Fibroblast of lung (primary cell): Measurements from ENCODE around the gene GJD3. TPM values are rescaled to one million over a fixed set of nuclear protein-coding genes. Genes with fewer than 3 reads are reported as not detected.

Experiments
- DNase-seq, 2 donors: peaks; one replicate each; pipeline versions ENCODE4 v3.0.0 to v3.0.0-alpha.2; 2010; ENCODE audit warnings: low read depth in 2 of 2
- H2AFZ ChIP-seq: 2 replicates; pipeline ENCODE4 v1.5.1; 2012; ENCODE audit warnings: low read length, control low read depth, inconsistent platforms
- H3K27ac ChIP-seq: 2 replicates; pipeline ENCODE4 v1.5.1; 2011; ENCODE audit warnings: low read length, control low read depth; ENCODE audit not compliant: insufficient read depth
- H3K27me3 ChIP-seq: 2 replicates; pipeline ENCODE4 v1.5.1; 2011; ENCODE audit warnings: mild to moderate bottlenecking, low read length; ENCODE audit not compliant: control insufficient read depth, insufficient read depth
- H3K36me3 ChIP-seq: 2 replicates; pipeline ENCODE4 v1.5.1; 2011; ENCODE audit warnings: low read length; ENCODE audit not compliant: control insufficient read depth, insufficient read depth
- H3K4me1 ChIP-seq: 2 replicates; pipeline ENCODE4 v1.5.1; 2011; ENCODE audit warnings: low read length; ENCODE audit not compliant: control insufficient read depth, insufficient read depth; ENCODE audit errors: extremely low read depth
- H3K4me2 ChIP-seq: 2 replicates; pipeline ENCODE4 v1.5.1; 2011; ENCODE audit warnings: low read length, control low read depth; ENCODE audit not compliant: insufficient read depth; ENCODE audit errors: extremely low read depth
- H3K4me3 ChIP-seq, 4 experiments: fragments of 200-600 bp in 1 of 4; sonication (generic) in 1 of 4; replicated peaks in 1 of 4; 2 replicates each; pipeline ENCODE4 v1.5.1; 2011 to 2016; ENCODE audit warnings: low read length in 4 of 4, low read depth in 3 of 4, mild to moderate bottlenecking in 3 of 4, control low read depth in 2 of 4, inconsistent platforms in 1 of 4, mixed read lengths in 1 of 4; ENCODE audit not compliant: insufficient read depth in 1 of 4; ENCODE audit errors: control extremely low read depth in 1 of 4
- H3K79me2 ChIP-seq: 2 replicates; pipeline ENCODE4 v1.5.1; 2012; ENCODE audit warnings: mild to moderate bottlenecking, low read length, inconsistent platforms; ENCODE audit not compliant: control insufficient read depth, insufficient read depth
- H3K9ac ChIP-seq: 2 replicates; pipeline ENCODE4 v1.5.1; 2011; ENCODE audit warnings: mild to moderate bottlenecking, low read length, control low read depth; ENCODE audit not compliant: insufficient read depth
- H3K9me3 ChIP-seq: 2 replicates; pipeline ENCODE4 v1.5.1; 2012; ENCODE audit warnings: low read depth, low read length; ENCODE audit not compliant: control insufficient read depth, insufficient read depth
- H4K20me1 ChIP-seq: 2 replicates; pipeline ENCODE4 v1.5.1; 2011; ENCODE audit warnings: low read length; ENCODE audit not compliant: control insufficient read depth, insufficient read depth; ENCODE audit errors: extremely low read depth
- CTCF ChIP-seq, 2 donors: IDR thresholded peaks in 1 of 2; conservative IDR thresholded peaks in 1 of 2; 1 replicate in 1 of 2; 2 replicates in 1 of 2; pipeline ENCODE4 v1.5.1; 2011 to 2012; ENCODE audit warnings: low read length in 2 of 2, control low read depth in 1 of 2, inconsistent platforms in 1 of 2, low read depth in 1 of 2, mild to moderate bottlenecking in 1 of 2
- EZH2 ChIP-seq: IDR thresholded peaks from 2 replicates; pipeline ENCODE4 v1.5.1; 2012; ENCODE audit warnings: low read length, control low read depth, mild to moderate bottlenecking; ENCODE audit errors: missing control alignments
- polyA plus RNA-seq, 2 donors: library from polyadenylated mRNA; depleted of rRNA in 1 of 2; stranded (reverse) in 1 of 2; unstranded in 1 of 2; fragments of >200 nt; gene quantifications; 2 replicates each; pipeline ENCODE4 v1.2.1, GENCODE V29; 2011 to 2012; ENCODE audit warnings: missing spikeins in 1 of 2
- total RNA-seq: library from RNA; depleted of rRNA; stranded (reverse); fragments of >200 nt; gene quantifications from 2 replicates; pipeline ENCODE4 v1.2.1, GENCODE V29; 2014

GJD3 gene
- total and polyA plus RNA-seq, 2 donors (not counting 1 experiment from before 2014, with no cell fraction given): 0.99 to 4.3 TPM

- H3K36me3 ChIP-seq: peaks cover 12% of the 10 kb centered on the region
- H3K27ac ChIP-seq: peak overlapping the region; percentile 45
- H3K4me2 ChIP-seq: peak overlapping the region; percentile 92
- TF ChIP-seq EZH2 (no peak), CTCF (conservative IDR thresholded peaks at IDR 0.05 in 1 of 2, IDR thresholded peaks at IDR 0.05 in 1 of 2; ENCODE audit: low read depth in 1 of 2, low read length in 2 of 2) (no peak)
- peak overlapping the region; percentile 51 for H3K9ac ChIP-seq
- H3K9me3 ChIP-seq: no peaks in the 10 kb centered on the region
- H3K79me2 ChIP-seq: peaks cover 32% of the 10 kb centered on the region
- no peaks in the 10 kb centered on the region for H3K27me3 ChIP-seq
- H3K4me3 ChIP-seq: peak overlapping the region in 3 of 4 experiments; percentile 31 to 82 (median 49)
- H3K4me1 ChIP-seq: peaks cover 57% of the 10 kb centered on the region
- H4K20me1 ChIP-seq: no peaks in the 10 kb centered on the region
- DNase-seq: peak in 1 of 2 donors; percentile 54
- H2AFZ ChIP-seq: no peak overlapping the region
Measured at GRCh38 chr17:40345994-40346764, 18.4 kb downstream of the GJD3 start.

- peak; percentile 59 to 76 for DNase-seq
- Histone ChIP-seq H3K36me3 (peaks cover 12% of the 10 kb centered on the region), H3K27me3 (no peaks in the 10 kb centered on the region), H3K27ac (peak overlapping the region; percentile 45), H3K4me1 (peaks cover 59% of the 10 kb centered on the region), H3K9me3 (no peaks in the 10 kb centered on the region), H3K9ac (peak overlapping the region; percentile 51), H3K4me2 (peak overlapping the region; percentile 92), H4K20me1 (no peaks in the 10 kb centered on the region), H3K4me3 (peak overlapping the region; percentile 31 to 82 (median 42)), H2AFZ (no peak overlapping the region), H3K79me2 (peaks cover 32% of the 10 kb centered on the region)
- TF ChIP-seq EZH2 (no peak), CTCF (conservative IDR thresholded peaks at IDR 0.05 in 1 of 2, IDR thresholded peaks at IDR 0.05 in 1 of 2; ENCODE audit: low read depth in 1 of 2, low read length in 2 of 2) (no peak)
Measured at GRCh38 chr17:40345161-40345993, 19.2 kb downstream of the GJD3 start.
